ENCODE results near the gene TPRA1.
"Not testable (repeated sequence)": the region's sequence is repeated elsewhere in the genome, so short reads cannot be mapped to it uniquely, and the experiment has no call there.

The TPRA1 gene

GRCh38 chr3:127535106-127535785 is 55.3 kb downstream of the TPRA1 start:
- no peak for DNase-seq

- no peak for DNase-seq
Observed at GRCh38 chr3:127534564-127534963, 56.0 kb downstream of the TPRA1 start.

- DNase-seq = no peak
Observed at GRCh38 chr3:127534161-127534451, 56.4 kb downstream of the TPRA1 start.

- DNase-seq = no peak
Observed at GRCh38 chr3:127532561-127533203, 57.9 kb downstream of the TPRA1 start.

GRCh38 chr3:127531821-127532220 is 58.7 kb downstream of the TPRA1 start:
- DNase-seq = no peak

GRCh38 chr3:127530863-127531262 is 59.7 kb downstream of the TPRA1 start:
- not testable (repeated sequence) for DNase-seq

- DNase-seq = no peak
Observed at GRCh38 chr3:127529346-127530188, 61.0 kb downstream of the TPRA1 start.

- no peak for DNase-seq
Observed at GRCh38 chr3:127525373-127525772, 65.2 kb downstream of the TPRA1 start.

GRCh38 chr3:127524296-127524896 is 66.1 kb downstream of the TPRA1 start:
- DNase-seq = no peak
